ENCODE results near the gene FAAP100.

Gene FAAP100

GRCh38 chr17:81544281-81544974 is 7.7 kb downstream of the FAAP100 start:
- no peak for TF ChIP-seq CTCF (IDR thresholded peaks at IDR 0.05; ENCODE audit: extremely low read depth, missing control alignments)
- no peak for DNase-seq (ENCODE audit: low spot score)

- no peak for TF ChIP-seq CTCF (IDR thresholded peaks at IDR 0.05; ENCODE audit: extremely low read depth, missing control alignments)
These were observed 8.4 kb downstream of the FAAP100 start for GRCh38 chr17:81543756-81544155.

GRCh38 chr17:81543339-81543675 is 8.8 kb downstream of the FAAP100 start:
- no peak for TF ChIP-seq CTCF (IDR thresholded peaks at IDR 0.05; ENCODE audit: extremely low read depth, missing control alignments)
- no peak for DNase-seq (ENCODE audit: low spot score)

More at GRCh38 chr17:81543756-81544155, 8.4 kb downstream of the FAAP100 start:
- no peak for DNase-seq (ENCODE audit: low spot score)

- TF ChIP-seq CTCF (IDR thresholded peaks at IDR 0.05; ENCODE audit: extremely low read depth, missing control alignments) = no peak
These were observed 9.5 kb downstream of the FAAP100 start for GRCh38 chr17:81542431-81543338.

GRCh38 chr17:81541123-81541522 is 11.0 kb downstream of the FAAP100 start:
- DNase-seq (ENCODE audit: low spot score) = no peak
- no peak for TF ChIP-seq CTCF (IDR thresholded peaks at IDR 0.05; ENCODE audit: extremely low read depth, missing control alignments)

More at GRCh38 chr17:81542431-81543338, 9.5 kb downstream of the FAAP100 start:
- no peak for DNase-seq (ENCODE audit: low spot score)

GRCh38 chr17:81540676-81541027 is 11.5 kb downstream of the FAAP100 start:
- DNase-seq (ENCODE audit: low spot score) = no peak
- no peak for TF ChIP-seq CTCF (IDR thresholded peaks at IDR 0.05; ENCODE audit: extremely low read depth, missing control alignments)

GRCh38 chr17:81539961-81540675 is 12.0 kb downstream of the FAAP100 start:
- DNase-seq (ENCODE audit: low spot score) = no peak
- TF ChIP-seq CTCF (IDR thresholded peaks at IDR 0.05; ENCODE audit: extremely low read depth, missing control alignments) = no peak

Data from GM20000 (cell line).